GM19023 (cell line): ENCODE measurements around the gene TEN1.
"Not testable (repeated sequence)": the region's sequence is repeated elsewhere in the genome, so short reads cannot be mapped to it uniquely, and the experiment has no call there.

Source experiments
- ATAC-seq: cut with Tn5 transposase; IDR thresholded peaks from one replicate; pipeline ENCODE4 v1.9.1; 2021; ENCODE audit warnings: mild to moderate bottlenecking, moderate library complexity; ENCODE audit not compliant: unreplicated experiment

The TEN1 gene, protein sequence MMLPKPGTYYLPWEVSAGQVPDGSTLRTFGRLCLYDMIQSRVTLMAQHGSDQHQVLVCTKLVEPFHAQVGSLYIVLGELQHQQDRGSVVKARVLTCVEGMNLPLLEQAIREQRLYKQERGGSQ

DNA sequence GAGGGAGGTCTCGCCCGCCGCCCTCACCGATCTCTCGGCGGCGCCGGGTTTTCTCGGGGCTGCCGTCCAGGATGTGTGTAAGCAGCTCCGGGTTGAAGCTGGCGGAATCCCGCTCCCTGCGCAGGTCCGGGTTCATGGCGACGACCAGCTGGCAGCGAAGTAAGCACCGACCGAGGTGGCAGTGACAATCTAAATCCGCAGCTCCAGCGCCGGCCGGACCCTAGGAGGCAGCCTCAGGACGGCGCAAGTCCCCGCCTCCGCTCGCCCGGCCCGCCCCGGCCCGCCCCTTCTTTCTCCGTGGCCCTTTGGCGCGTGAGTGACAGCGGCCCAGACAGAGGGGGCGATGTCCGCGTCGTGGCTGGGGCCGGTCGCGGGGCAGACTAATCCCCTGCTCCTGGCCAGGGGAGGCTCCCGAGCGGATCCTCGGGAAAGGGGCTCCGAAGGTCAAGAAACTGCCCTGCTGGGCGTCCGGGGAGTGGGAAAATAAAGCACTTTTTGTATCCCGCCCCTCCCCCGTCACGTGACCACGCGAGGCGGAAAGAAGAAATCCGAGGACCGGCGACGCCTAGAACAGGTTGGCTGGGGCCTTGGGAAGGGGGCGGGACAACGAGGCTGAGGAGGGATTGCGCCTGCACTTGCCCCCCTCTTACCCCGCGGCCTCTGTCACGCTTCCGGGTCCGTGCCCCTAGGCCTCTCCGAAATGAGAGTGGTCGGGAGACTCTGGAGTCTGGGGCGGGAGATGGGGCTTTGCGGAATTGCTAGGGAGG lies at the start of gene TEN1, which contains the start of gene ACOX1:
Gene TEN1 (plus strand): TSS at position 303 of the 767 bp plus-strand sequence. CDS start 6,953 bp downstream, outside the sequence.
Gene ACOX1 (minus strand): TSS at position 229 of the 767 bp plus-strand sequence. CDS start 93 bp downstream, at position 136.
- peak; percentile 88 for ATAC-seq

DNA sequence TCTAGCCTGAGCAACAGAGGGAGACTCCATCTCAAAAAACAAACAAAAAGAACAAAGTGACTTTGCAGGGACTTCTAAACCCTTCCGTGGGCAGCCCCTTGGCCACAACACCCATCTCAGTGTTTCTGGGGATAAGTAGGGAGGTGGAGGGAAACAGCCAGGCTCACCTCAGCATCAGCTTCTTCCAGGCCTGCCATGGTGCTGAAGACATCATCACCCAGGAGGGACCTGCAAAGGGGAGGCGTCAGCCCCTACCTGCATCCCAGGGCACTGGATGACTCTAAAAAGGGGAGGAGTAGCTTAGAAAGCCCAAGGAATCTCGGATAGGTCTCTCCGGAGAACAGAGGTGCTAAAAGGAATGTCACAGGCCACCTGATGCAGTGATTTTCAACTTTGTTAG lies 48.0 kb upstream of the TEN1 start:
- no peak for ATAC-seq

DNA sequence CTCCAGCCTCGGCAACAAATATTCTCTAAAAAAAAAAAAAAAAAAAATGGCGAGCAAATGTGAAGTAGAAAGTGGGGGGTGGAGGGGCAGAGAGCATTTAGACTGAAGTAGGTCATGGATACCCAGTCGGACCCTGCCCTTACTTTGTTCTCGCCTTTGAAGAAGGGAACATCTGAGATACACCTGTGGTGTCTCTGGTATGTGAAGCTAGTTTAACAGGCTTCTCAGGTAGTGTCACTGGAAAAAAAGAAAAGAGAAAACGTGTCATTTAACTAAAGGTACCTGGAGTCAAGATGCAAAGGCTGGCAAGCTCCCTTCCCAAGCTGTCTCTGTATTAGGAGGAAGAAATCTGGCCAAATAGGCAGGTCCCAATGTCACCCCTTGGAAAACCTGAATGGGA lies 46.2 kb upstream of the TEN1 start:
- no peak for ATAC-seq

DNA sequence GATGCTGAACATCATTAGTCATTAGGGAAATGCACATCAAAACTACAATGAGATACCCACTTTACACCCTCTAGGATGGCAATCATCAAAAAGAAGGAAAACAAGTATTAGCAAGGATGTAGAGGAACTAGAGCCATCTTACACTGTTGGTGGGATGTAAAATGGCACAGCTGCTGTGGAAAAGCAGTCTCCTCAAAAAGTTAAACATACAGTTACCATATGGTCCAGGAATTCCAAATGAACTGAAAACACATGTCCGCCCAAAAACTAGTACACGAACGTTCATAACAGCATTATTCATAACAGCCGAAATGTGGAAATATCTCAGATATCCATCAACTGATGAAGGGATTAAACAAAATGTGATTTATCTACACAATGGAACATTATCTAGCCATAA lies 45.2 kb upstream of the TEN1 start:
- no peak for ATAC-seq

GRCh38 chr17:75937652-75938051 lies 41.4 kb upstream of the TEN1 start:
- no peak for ATAC-seq

DNA sequence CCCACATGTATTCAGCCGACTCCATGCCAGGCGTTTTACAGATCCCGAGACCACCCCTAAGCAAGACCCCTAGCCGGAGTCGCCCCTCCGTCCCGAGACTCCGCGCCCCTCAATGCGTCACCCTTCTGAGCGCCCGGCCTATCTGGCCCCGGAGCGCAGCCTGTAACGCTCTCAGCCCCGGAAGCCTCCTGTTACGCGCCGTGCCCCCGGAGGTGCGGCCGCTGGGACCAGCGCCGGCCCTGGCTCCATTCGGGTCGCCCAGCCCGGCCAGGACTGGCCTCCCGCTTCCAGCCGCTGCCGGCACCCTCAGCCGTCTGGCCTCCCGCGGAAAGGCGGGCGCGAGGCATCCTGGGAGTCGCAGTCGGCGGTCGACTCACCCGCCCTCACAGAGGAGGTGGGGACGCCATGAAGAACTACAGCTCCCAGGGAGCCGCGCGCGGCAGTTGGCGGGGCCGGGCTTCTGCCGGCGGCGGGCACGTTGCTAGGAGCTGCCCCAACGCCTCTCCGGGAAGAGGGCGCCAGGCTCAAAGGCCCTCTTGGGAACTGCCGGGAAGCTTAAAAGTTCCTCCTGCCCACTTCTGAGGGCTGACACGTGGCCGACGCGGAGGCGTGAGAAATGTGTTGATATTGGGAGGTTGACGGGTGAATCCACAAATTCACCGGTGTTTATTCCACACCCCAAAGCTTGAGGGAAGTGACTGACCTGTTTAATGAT lies 38.2 kb upstream of the TEN1 start, which contains the start of gene FBF1:
Gene FBF1 (minus strand): TSS at position 316 of the 715 bp plus-strand sequence. CDS start 2,893 bp downstream, outside the sequence.
- ATAC-seq = peak; percentile 90

DNA sequence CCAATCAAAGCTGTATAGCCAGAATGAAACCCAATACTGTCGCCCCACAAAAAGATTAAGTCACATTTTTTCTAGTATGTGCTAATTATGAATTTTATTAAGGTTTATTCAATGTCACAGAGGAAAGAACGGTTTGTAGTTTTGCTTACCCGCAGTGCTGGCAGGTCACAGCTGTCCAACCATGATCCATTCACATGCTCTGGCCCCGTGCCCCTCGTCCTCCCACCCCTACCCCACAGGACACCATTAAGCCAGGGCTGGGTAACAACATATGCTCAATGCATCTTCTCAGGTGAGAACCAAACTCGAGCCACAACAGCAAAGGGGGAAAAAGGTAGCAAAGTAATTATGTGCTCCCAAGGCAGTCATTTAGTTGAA lies 37.6 kb upstream of the TEN1 start:
- no peak for ATAC-seq

DNA sequence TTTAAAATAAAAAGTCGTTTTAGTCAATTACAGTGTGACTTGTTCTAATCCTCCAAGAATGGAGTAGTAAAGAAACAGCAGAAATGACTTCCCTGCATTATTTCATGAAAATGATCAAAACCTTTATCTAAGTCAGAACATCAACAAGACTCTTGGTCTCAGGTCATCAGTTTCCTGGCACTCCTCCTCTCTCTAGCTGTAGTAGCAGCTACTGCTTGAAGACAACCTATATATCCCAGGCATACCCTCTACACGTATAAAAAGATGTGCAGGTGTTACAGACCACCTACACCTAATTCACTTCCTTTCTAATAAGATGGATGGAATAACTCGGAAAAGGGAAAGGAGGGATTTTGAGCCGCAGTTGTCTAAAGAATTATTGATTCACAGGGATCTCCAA lies 36.6 kb upstream of the TEN1 start:
- no peak for ATAC-seq

GRCh38 chr17:75943491-75943890 lies 35.5 kb upstream of the TEN1 start:
- ATAC-seq = no peak

DNA sequence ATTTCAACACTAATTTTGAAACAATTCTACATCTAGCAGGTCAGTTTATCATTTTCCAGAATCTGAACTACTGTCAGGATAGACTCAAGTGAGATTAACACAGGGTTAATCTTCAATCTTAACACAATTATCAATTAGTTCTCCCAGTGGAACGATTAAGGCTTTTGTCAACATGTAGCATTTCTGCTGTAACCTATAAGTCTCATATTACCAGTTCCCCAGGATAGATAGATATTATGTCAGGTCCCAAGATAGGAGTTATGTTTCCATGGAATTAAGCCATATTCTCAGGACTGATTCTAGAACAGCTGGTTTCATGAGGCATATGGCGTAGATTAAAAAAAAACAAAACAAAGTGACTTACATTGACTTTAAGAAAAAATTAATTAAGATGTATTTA lies 33.8 kb upstream of the TEN1 start:
- ATAC-seq = no peak

GRCh38 chr17:75950421-75950820 lies 28.6 kb upstream of the TEN1 start:
- ATAC-seq = no peak

DNA sequence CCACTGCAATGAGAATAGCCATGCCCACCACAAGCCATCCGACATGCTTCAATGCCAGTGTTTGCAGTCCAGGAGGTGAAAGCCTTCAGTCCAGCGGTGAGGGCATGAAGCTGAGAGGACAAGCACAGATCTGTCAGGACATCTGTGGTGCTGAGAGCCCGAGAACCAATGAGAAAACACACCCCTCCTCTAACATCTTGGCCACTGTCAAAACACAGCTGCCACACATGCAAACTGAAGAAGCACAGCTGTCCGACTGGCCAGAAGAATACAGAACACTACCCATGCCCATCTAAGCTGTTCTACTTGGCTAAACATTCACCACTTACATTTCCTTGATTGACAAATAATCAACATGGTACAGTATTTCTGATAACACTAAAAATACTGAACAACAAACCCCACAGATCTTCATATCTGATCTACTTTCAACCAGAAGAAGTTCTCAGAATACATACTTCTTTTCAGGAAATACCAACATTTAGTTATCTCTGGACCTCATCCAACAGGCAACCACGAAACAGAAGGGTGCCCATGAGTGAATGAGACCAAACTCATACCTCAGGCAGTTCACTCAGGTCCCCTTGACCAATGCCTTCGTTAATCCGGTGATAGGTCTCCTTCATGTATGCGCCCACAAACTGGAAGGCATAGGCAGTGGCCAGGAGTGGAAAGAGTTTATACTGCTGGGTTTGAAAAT lies 28.0 kb upstream of the TEN1 start:
- ATAC-seq = no peak

- ATAC-seq = no peak
Measured at GRCh38 chr17:75959051-75959838, 19.8 kb upstream of the TEN1 start.

GRCh38 chr17:75959839-75960511 lies 19.1 kb upstream of the TEN1 start:
- no peak for ATAC-seq

DNA sequence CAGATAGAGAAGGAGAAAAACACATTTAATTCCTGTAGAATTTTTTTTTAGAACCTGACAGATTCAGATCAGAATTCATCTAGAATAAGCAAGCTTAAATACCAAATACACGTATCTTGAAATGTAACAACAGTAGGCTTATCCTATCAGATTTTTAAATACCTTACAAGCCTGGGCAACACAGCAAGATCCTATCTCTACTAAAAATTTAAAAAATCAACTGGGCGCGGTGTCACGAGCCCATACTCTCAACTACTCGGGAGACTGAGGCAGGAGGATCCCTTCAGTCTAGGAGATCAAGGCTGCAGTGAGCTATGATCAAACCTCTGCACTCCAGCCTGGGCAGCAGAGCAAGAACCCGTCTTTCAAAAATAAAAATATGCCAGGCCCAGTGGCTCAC lies 13.6 kb upstream of the TEN1 start:
- no peak for ATAC-seq

GRCh38 chr17:75969044-75969443 lies 10.0 kb upstream of the TEN1 start:
- not testable (repeated sequence) for ATAC-seq

DNA sequence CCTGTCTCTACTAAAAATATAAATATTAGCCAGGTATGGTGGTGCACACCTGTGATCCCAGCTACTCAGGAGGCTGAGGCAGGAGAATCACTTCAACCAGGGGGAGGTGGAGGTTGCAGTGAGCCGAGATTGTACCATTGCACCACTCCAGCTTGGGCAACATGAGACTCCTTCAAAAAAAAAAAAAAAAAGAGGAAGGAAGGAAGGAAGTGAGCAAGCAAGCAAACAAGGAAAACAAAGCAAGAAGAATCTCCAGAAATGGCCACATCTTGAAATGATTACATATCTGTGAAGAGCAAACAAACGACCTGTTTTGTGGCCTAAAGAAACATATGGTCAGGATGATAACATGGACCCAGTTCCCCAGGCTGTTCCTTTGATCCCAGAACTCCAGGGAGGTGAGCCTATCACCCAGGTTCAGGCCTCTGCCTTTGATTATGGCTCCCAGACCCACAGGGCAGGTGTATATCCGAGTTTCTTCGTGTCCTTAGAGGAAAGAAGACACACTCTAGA lies 9.0 kb upstream of the TEN1 start:
- ATAC-seq = no peak

- no peak for ATAC-seq
Measured at GRCh38 chr17:75970626-75971025, 8.4 kb upstream of the TEN1 start.

- ATAC-seq = not testable (repeated sequence)
Measured at GRCh38 chr17:75975187-75975586, 3.9 kb upstream of the TEN1 start.

- no peak for ATAC-seq
Measured at GRCh38 chr17:75975757-75976174, 3.3 kb upstream of the TEN1 start.
